Endothelial cell of umbilical vein (primary cell): ENCODE data around the gene FBXW11. TPM values are rescaled to one million over a fixed set of nuclear protein-coding genes. Genes with fewer than 3 reads are reported as not detected.

ENCODE experiments used
- BruUV-seq: library from RNA; stranded (reverse); fragments of 400-500 nt; replicated peaks from 2 replicates; lab custom pipeline; 2021; lab: Mats Ljungman, UMichigan
- CTCF ChIA-PET: fragments of 300-600, 350-600 bp; sonication (Branson Sonifier 250); formaldehyde crosslinking; loops from one replicate; lab custom pipeline; 2021; ENCODE audit warnings: antibody characterized with exemption, inconsistent platforms; lab: Charles Lee
- POLR2A ChIA-PET: fragments of 300-600, 350-600 bp; sonication (Branson Sonifier 250); formaldehyde crosslinking; loops from one replicate; lab custom pipeline; 2021; ENCODE audit warnings: antibody characterized with exemption, inconsistent platforms; lab: Charles Lee
- DNase-seq: peaks from one replicate; pipeline ENCODE4 v3.0.0-alpha.2; 2011; ENCODE audit warnings: low read depth, low spot score
- FAIRE-seq: peaks from 2 replicates; lab custom pipeline; 2011; peaks lifted over from hg19 to GRCh38; lab: Jason Lieb, UNC
- H2AFZ ChIP-seq: 2 replicates; pipeline ENCODE4 v1.6.0; 2012; ENCODE audit warnings: low read depth, low read length, control low read depth, inconsistent platforms
- H3K27ac ChIP-seq: 2 replicates; pipeline ENCODE4 v1.5.1; 2011; ENCODE audit warnings: low read depth, mild to moderate bottlenecking, control low read depth, low read length, moderate library complexity; ENCODE audit not compliant: insufficient read depth
- H3K27me3 ChIP-seq, 2 experiments: 2 replicates each; pipeline versions ENCODE4 v1.6.0 to v1.6.1; 2011; ENCODE audit warnings: low read length in 2 of 2, mixed read lengths in 1 of 2; ENCODE audit not compliant: control insufficient read depth in 2 of 2, insufficient read depth in 2 of 2
- H3K36me3 ChIP-seq, 2 experiments: 2 replicates in 1 of 2; 3 replicates in 1 of 2; pipeline ENCODE4 v1.5.1; 2011; ENCODE audit warnings: low read length in 2 of 2, mild to moderate bottlenecking in 1 of 2, moderate library complexity in 1 of 2; ENCODE audit not compliant: control insufficient read depth in 2 of 2, insufficient read depth in 2 of 2; ENCODE audit errors: extremely low read depth in 1 of 2
- H3K4me1 ChIP-seq: 3 replicates; pipeline ENCODE4 v1.5.1; 2011; ENCODE audit warnings: mild to moderate bottlenecking, low read length; ENCODE audit not compliant: control insufficient read depth, insufficient read depth; ENCODE audit errors: extremely low read depth
- H3K4me2 ChIP-seq: 2 replicates; pipeline ENCODE4 v1.6.1; 2011; ENCODE audit warnings: low read length, control low read depth, mixed read lengths; ENCODE audit not compliant: insufficient read depth
- H3K4me3 ChIP-seq, 3 experiments: fragments of 200-600 bp in 1 of 3; sonication (generic), shearing (Covaris generic) in 1 of 3; replicated peaks in 1 of 3; 2 replicates each; pipeline ENCODE4 v1.5.1; 2011 to 2016; ENCODE audit warnings: control low read depth in 3 of 3, low read length in 3 of 3, mild to moderate bottlenecking in 2 of 3, inconsistent platforms in 1 of 3, low read depth in 1 of 3, moderate library complexity in 1 of 3; ENCODE audit not compliant: insufficient read depth in 1 of 3
- H3K79me2 ChIP-seq: 2 replicates; pipeline ENCODE4 v1.6.0; 2012; ENCODE audit warnings: low read length, inconsistent platforms; ENCODE audit not compliant: control insufficient read depth, insufficient read depth
- H3K9ac ChIP-seq: replicated peaks from 2 replicates; pipeline ENCODE3; 2011; ENCODE audit warnings: low read length, control low read depth; ENCODE audit not compliant: insufficient read depth; ENCODE audit errors: extremely low read depth
- H3K9me1 ChIP-seq: replicated peaks from 3 replicates; pipeline ENCODE4 v1.6.0; 2011; ENCODE audit warnings: mild to moderate bottlenecking, low read length; ENCODE audit not compliant: control insufficient read depth, insufficient read depth; ENCODE audit errors: extremely low read depth
- H3K9me3 ChIP-seq: replicated peaks from 2 replicates; pipeline ENCODE4 v1.5.1; 2012; ENCODE audit warnings: low read length, inconsistent platforms; ENCODE audit not compliant: control insufficient read depth, insufficient read depth
- H4K20me1 ChIP-seq: replicated peaks from 2 replicates; pipeline ENCODE3; 2011; ENCODE audit warnings: mild to moderate bottlenecking, low read length; ENCODE audit not compliant: control insufficient read depth, insufficient read depth; ENCODE audit errors: extremely low read depth
- EZH2 ChIP-seq: IDR thresholded peaks from 2 replicates; pipeline ENCODE4 v1.6.1; 2012; ENCODE audit warnings: borderline replicate concordance, low read depth, mild to moderate bottlenecking, moderate library complexity, low read length, inconsistent platforms; ENCODE audit not compliant: severe bottlenecking
- FOS ChIP-seq: IDR thresholded peaks from 2 replicates; pipeline ENCODE4 v1.6.1; 2011; ENCODE audit warnings: mild to moderate bottlenecking, low read length, moderate library complexity, borderline replicate concordance; ENCODE audit not compliant: insufficient read depth
- GATA2 ChIP-seq: IDR thresholded peaks from 2 replicates; pipeline ENCODE4 v1.7.0; 2011; ENCODE audit warnings: low read depth, mild to moderate bottlenecking, moderate library complexity, mixed read lengths, low read length; ENCODE audit not compliant: insufficient read length, insufficient read depth
- JUN ChIP-seq: IDR thresholded peaks from 2 replicates; pipeline ENCODE4 v1.6.1; 2011; ENCODE audit warnings: borderline replicate concordance, low read depth; ENCODE audit not compliant: insufficient read length, insufficient read depth
- MYC ChIP-seq: IDR thresholded peaks from one replicate; pipeline ENCODE4 v1.6.1; 2011; ENCODE audit warnings: mild to moderate bottlenecking, low read depth, low read length
- POLR2A ChIP-seq: IDR thresholded peaks from 2 replicates; pipeline ENCODE4 v1.6.1; 2012; ENCODE audit warnings: low read depth, mild to moderate bottlenecking, control low read depth, low read length
- POLR2AphosphoS5 ChIP-seq: IDR thresholded peaks from 2 replicates; pipeline ENCODE4 v1.6.1; 2012; ENCODE audit warnings: low read depth, mild to moderate bottlenecking, control low read depth, low read length, moderate library complexity; ENCODE audit not compliant: insufficient read depth
- dilution Hi-C: fragments of 300-500 bp; cut with MboI; formaldehyde crosslinking; loops from one replicate; pipeline ENCODE4 v1.15.0; 2019; ENCODE audit warnings: low sequenced_read_pairs; ENCODE audit not compliant: extremely low pct_ligation_motif_present
- intact Hi-C: fragments of 100-400 bp; cut with micrococcal nuclease; formaldehyde crosslinking; loops from one replicate; pipeline ENCODE4 v1.10.0; 2022
- polyA plus RNA-seq, 4 experiments: library from polyadenylated mRNA; depleted of rRNA in 3 of 4; stranded (reverse) in 3 of 4; unstranded in 1 of 4; fragments of >200 nt; gene quantifications; 2 replicates each; pipeline versions ENCODE4 v1.2.1 to v1.2.3, GENCODE V29; 2011 to 2012; ENCODE audit warnings: missing spikeins in 1 of 4
- total RNA-seq: library from RNA; stranded (reverse); gene quantifications from 2 replicates; pipeline ENCODE4 v1.2.3, GENCODE V29; 2021
- TF ChIP-seq, protein P1 (sequence below), 2 donors: IDR thresholded peaks; 1 replicate in 1 of 2; 2 replicates in 1 of 2; pipeline ENCODE4 v1.5.1; 2011; ENCODE audit warnings: low read length in 2 of 2, mild to moderate bottlenecking in 2 of 2, moderate library complexity in 2 of 2, control low read depth in 1 of 2, inconsistent platforms in 1 of 2, low read depth in 1 of 2; ENCODE audit not compliant: insufficient read depth in 1 of 2; ENCODE audit errors: extremely low read depth in 1 of 2
- TF ChIP-seq, protein P2 (sequence below): IDR thresholded peaks from 2 replicates; pipeline ENCODE4 v1.6.1; 2011; ENCODE audit not compliant: insufficient read depth, insufficient read length

The FBXW11 gene
- total and polyA plus RNA-seq, 2 donors (not counting 3 experiments of a cell fraction or from before 2014, with no cell fraction given) = 30.7 to 44.7 TPM

DNA sequence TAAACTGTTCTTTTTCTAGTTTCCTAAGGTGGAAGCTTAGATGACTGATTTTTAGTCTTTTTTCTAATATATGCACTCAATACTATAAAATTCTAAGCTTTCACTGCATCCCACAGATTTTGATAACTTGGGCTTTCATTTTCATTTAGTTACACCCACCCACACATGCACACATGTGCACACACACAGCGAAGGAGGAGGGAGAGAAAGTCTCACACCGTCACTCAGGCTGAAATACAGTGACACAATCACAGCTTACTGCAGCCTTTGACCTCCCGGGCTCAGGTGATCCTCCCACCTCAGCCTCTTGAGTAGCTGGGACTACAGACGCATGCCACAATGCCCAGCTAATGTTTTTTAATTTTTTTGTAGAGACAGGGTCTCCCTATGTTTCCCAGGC lies 124.3 kb downstream of the FBXW11 start:
- peaks cover 0 to 2% of the 10 kb centered on the region in 2 experiments for H3K36me3 ChIP-seq
- no peaks in the 10 kb centered on the region for H3K4me1 ChIP-seq
- CTCF ChIA-PET = interaction anchor here (1.1 to 1.5 kb wide), 4 partner anchors 9 to 463 kb away, joined by 3 to 5 read pairs (median 4); no protein-coding TSS in a partner anchor
- no peaks in the 10 kb centered on the region for H3K27me3 ChIP-seq
- no peak for TF ChIP-seq EZH2
- TF ChIP-seq, protein P1, sequence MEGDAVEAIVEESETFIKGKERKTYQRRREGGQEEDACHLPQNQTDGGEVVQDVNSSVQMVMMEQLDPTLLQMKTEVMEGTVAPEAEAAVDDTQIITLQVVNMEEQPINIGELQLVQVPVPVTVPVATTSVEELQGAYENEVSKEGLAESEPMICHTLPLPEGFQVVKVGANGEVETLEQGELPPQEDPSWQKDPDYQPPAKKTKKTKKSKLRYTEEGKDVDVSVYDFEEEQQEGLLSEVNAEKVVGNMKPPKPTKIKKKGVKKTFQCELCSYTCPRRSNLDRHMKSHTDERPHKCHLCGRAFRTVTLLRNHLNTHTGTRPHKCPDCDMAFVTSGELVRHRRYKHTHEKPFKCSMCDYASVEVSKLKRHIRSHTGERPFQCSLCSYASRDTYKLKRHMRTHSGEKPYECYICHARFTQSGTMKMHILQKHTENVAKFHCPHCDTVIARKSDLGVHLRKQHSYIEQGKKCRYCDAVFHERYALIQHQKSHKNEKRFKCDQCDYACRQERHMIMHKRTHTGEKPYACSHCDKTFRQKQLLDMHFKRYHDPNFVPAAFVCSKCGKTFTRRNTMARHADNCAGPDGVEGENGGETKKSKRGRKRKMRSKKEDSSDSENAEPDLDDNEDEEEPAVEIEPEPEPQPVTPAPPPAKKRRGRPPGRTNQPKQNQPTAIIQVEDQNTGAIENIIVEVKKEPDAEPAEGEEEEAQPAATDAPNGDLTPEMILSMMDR (IDR thresholded peaks at IDR 0.05; ENCODE audit: extremely low read depth in 1 of 2, insufficient read depth in 1 of 2, low read depth in 1 of 2, low read length in 2 of 2) = no peak
- TF ChIP-seq, protein P2, sequence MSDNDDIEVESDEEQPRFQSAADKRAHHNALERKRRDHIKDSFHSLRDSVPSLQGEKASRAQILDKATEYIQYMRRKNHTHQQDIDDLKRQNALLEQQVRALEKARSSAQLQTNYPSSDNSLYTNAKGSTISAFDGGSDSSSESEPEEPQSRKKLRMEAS = no peak
- no peak for TF ChIP-seq POLR2AphosphoS5
- TF ChIP-seq FOS = no peak
- TF ChIP-seq GATA2 = no peak
- TF ChIP-seq POLR2A = no peak
- TF ChIP-seq JUN = no peak
- TF ChIP-seq MYC = no peak
- H3K9ac ChIP-seq = no peak overlapping the region
- dilution Hi-C loops = no loop called here
- DNase-seq = no peak
- H2AFZ ChIP-seq = no peak overlapping the region
- no TSS peak for BruUV-seq
- no peak for FAIRE-seq
- no peaks in the 10 kb centered on the region for H3K9me1 ChIP-seq
- intact Hi-C loops = no loop called here
- no peaks in the 10 kb centered on the region for H4K20me1 ChIP-seq
- no peaks in the 10 kb centered on the region for H3K79me2 ChIP-seq
- H3K4me3 ChIP-seq = no peak overlapping the region
- no peaks in the 10 kb centered on the region for H3K9me3 ChIP-seq
- H3K4me2 ChIP-seq = no peak overlapping the region
- POLR2A ChIA-PET = no interaction called here
- H3K27ac ChIP-seq = no peak overlapping the region
